ENCODE data around the gene PAFAH1B2. TPM values are rescaled to one million over a fixed set of nuclear protein-coding genes. Genes with fewer than 3 reads are reported as not detected.

Gene PAFAH1B2
- total and polyA plus RNA-seq, 10 of the 15 experiments (the other 5 are each of a cell fraction or from before 2014, with no cell fraction given): 17.6 to 64.8 (median 47.6) TPM

- H3K9me3 ChIP-seq (replicated peaks; ENCODE audit: control insufficient read depth, insufficient read depth, low read length): no peaks in the 10 kb centered on the region
- H4K20me1 ChIP-seq (ENCODE audit: control insufficient read depth, insufficient read depth): no peaks in the 10 kb centered on the region
- WGBS (ENCODE audit: insufficient coverage, insufficient replicate concordance, low lambda C conversion rate, missing lambda C conversion rate): 19% methylated on average over 5 of the region's 5 CpGs
- FAIRE-seq (no peak), DNase-seq (ENCODE audit: low read depth, low spot score) (no peak), ATAC-seq (no peak)
- in situ Hi-C loops (cut with MboI): no loop called here
- H3K4me1 ChIP-seq (ENCODE audit: control insufficient read depth, insufficient read depth, low read length): no peaks in the 10 kb centered on the region
- H3K9ac ChIP-seq (ENCODE audit: control insufficient read depth, insufficient read depth, low read length): no peak overlapping the region
- ChIA-PET POLR2A (interaction anchor here (0.6 kb wide), 1 partner anchor 8 kb away, joined by 3 read pairs; no protein-coding TSS in a partner anchor), SMC1A (ENCODE audit: uncharacterized antibody, unreplicated experiment) (interaction anchor here (1.0 kb wide), 1 partner anchor 229 kb away, joined by 3 read pairs; no protein-coding TSS in a partner anchor), CTCF (interaction anchor here (0.8 to 6.8 kb wide), 8 partner anchors 10 to 375 kb away, joined by 3 to 105 read pairs (median 3); partner anchors contain the start of gene APOA5), RAD21 (ENCODE audit: unreplicated experiment) (interaction anchor here (1.2 to 3.3 kb wide), 2 partner anchors 272 to 374 kb away, joined by 4 to 12 read pairs; no protein-coding TSS in a partner anchor)
- intact Hi-C loops (cut with micrococcal nuclease; ENCODE audit: unreplicated experiment): loop anchor here (2.0 kb wide), 1 partner anchor 119 kb away; no protein-coding TSS in a partner anchor
- no peak overlapping the region for H2AFZ ChIP-seq (ENCODE audit: control insufficient read depth, low read depth, low read length)
- no peak overlapping the region for H3K4me3 ChIP-seq
- H3K27ac ChIP-seq (ENCODE audit: control insufficient read depth, insufficient read depth): no peak overlapping the region
- H3K4me2 ChIP-seq (ENCODE audit: control insufficient read depth, insufficient read depth): no peak overlapping the region
- no peaks in the 10 kb centered on the region for H3K79me2 ChIP-seq (ENCODE audit: control insufficient read depth, insufficient read depth, low read length)
- no TSS peak for BruUV-seq (replicated peaks)
- H3K36me3 ChIP-seq (ENCODE audit: control insufficient read depth in 2 of 2, insufficient read depth in 2 of 2, low read length in 1 of 2): no peaks in the 10 kb centered on the region
- no peaks in the 10 kb centered on the region for H3K27me3 ChIP-seq (replicated peaks in 1 of 2; ENCODE audit: control insufficient read depth in 2 of 2, insufficient read depth in 2 of 2, low read length in 1 of 2)
- TF ChIP-seq USF1 (IDR thresholded peaks at IDR 0.05; ENCODE audit: borderline replicate concordance, extremely low read length, insufficient read depth, low read depth, low read length): no peak
- no peak for TF ChIP-seq FOXM1 (IDR thresholded peaks at IDR 0.05; ENCODE audit: low read depth, low read length)
- no peak for TF ChIP-seq DPF2 (IDR thresholded peaks at IDR 0.05)
- TF ChIP-seq SMC3 (IDR thresholded peaks at IDR 0.05; ENCODE audit: borderline replicate concordance, low read length): no peak
- no peak for TF ChIP-seq MEF2A (IDR thresholded peaks at IDR 0.05; ENCODE audit: insufficient read depth, low read depth, low read length)
- no peak for TF ChIP-seq ATF2 (IDR thresholded peaks at IDR 0.05; ENCODE audit: low read length)
- TF ChIP-seq IRF3 (IDR thresholded peaks at IDR 0.05): no peak
- no peak for TF ChIP-seq CHD2 (IDR thresholded peaks at IDR 0.05; ENCODE audit: borderline replicate concordance, low read depth, low read length)
- TF ChIP-seq PRDM15 (CRISPR knock-in tag; IDR thresholded peaks at IDR 0.05): no peak
- no peak for TF ChIP-seq ASH2L (IDR thresholded peaks at IDR 0.05; ENCODE audit: borderline replicate concordance, low read depth)
- no peak for TF ChIP-seq SREBF2 (IDR thresholded peaks at IDR 0.05; ENCODE audit: low read length)
- TF ChIP-seq USF2 (IDR thresholded peaks at IDR 0.05; ENCODE audit: borderline replicate concordance, low read depth, low read length): no peak
- no peak for TF ChIP-seq ZNF24 (IDR thresholded peaks at IDR 0.05)
- TF ChIP-seq FOXK2 (IDR thresholded peaks at IDR 0.05): no peak
These were observed 36.1 kb upstream of the PAFAH1B2 start for GRCh38 chr11:117107701-117108590.
